HG03108 (cell line): ENCODE results near the gene POLR3GL.
A peak's percentile ranks its signal among the peaks of the same experiment; 100 is the strongest.
"Not testable (repeated sequence)": the region's sequence is repeated elsewhere in the genome, so short reads cannot be mapped to it uniquely, and the experiment has no call there.

ENCODE experiments used
- ATAC-seq: cut with Tn5 transposase; IDR thresholded peaks from one replicate; pipeline ENCODE4 v1.9.1; 2021; ENCODE audit warnings: moderate library complexity; ENCODE audit not compliant: unreplicated experiment

POLR3GL gene, protein sequence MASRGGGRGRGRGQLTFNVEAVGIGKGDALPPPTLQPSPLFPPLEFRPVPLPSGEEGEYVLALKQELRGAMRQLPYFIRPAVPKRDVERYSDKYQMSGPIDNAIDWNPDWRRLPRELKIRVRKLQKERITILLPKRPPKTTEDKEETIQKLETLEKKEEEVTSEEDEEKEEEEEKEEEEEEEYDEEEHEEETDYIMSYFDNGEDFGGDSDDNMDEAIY

GRCh38 chr1:145964328-145965118, at the start of gene POLR3GL, which contains the start of gene ANKRD34A:
TSS of gene POLR3GL (plus strand) at chr1:145964690. CDS start at chr1:145974866, 10,176 bp downstream.
TSS of gene ANKRD34A (minus strand) at chr1:145964575. CDS start at chr1:145961759, 2,816 bp downstream.
- ATAC-seq = peak; percentile 89

DNA sequence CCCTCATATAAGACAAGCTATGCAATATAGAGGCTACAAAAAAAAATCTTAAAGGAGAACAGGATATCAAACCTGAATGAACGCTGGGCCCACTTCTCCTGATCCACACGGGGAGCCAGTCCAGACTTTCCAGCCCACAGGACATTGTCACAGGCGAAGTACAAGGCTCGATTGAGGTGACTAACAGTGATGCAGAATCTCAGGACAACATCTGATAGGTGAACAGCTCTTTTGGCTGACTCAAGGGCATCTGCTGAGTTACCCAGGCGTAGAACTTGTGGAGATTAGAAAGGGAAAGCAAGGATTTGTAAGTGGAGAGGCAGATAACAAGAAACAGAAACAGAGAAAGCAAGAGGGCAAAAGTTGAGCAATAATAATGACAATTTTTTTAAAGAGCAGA, 47.7 kb upstream of the POLR3GL start:
- ATAC-seq = no peak

- ATAC-seq = no peak
Measured at GRCh38 chr1:145917595-145917994, 46.9 kb upstream of the POLR3GL start.

- ATAC-seq = peak; percentile 63
Measured at GRCh38 chr1:145918144-145918991, 46.1 kb upstream of the POLR3GL start, which contains the start of gene PEX11B. TSS of gene PEX11B (minus strand) at chr1:145918717. CDS start at chr1:145918688, 29 bp downstream.

DNA sequence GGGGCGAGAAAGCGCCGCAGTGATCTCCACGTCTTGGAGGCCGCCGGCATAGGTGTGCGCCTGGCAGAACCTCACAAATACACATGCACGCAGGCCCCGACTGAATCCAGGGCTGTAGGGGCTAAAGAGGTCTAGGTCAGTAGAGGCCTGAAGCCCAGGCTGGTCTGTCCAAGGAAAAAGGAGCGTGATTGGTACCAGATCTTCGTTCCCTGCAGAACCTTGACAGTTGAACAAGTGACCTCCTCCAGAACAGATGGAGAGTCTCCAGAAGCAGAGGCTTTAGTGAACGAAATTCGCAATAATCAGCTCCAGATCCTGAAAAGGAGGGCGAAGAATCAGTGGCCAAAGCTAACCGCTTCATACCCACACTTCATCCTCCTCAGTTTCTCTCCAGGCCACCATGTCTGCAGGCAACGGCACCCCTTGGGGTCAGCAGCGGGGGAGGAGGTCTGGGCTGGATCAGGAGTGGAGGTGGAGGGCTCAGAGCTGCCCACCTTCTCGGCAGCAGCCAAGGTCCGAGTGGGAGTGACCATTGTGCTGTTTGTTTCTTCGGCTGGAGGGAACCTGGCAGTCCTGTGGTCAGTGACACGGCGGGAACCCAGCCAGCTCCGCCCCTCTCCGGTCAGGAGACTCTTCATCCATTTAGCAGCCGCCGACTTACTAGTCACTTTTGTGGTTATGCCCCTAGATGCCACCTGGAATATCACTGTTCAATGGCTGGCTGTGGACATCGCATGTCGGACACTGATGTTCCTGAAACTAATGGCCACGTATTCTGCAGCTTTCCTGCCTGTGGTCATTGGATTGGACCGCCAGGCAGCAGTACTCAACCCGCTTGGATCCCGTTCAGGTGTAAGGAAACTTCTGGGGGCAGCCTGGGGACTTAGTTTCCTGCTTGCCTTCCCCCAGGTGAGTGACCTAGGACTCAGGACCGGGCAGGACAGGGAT, 45.2 kb upstream of the POLR3GL start:
- peak; percentile 79 for ATAC-seq

- not testable (repeated sequence) for ATAC-seq
Measured at GRCh38 chr1:145920297-145920696, 44.2 kb upstream of the POLR3GL start.

- no peak for ATAC-seq
Measured at GRCh38 chr1:145922266-145922665, 42.2 kb upstream of the POLR3GL start.

DNA sequence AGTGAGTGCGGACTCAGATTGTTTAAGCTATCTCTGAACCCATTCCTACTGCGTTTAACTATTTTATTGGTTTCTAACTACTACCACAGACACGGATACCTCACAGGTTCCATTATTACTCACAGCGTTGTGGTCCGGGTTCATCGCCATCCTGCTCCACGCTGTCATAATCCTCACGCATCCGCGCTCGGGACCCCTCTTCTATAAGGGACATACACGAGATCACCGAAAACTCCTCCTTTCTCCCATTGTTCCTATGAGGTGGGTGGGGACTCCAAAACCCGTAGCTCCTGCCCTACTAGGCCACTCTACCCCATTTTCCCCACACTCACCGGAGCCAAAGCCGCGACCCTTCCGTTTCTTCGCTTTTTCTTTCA, 37.8 kb upstream of the POLR3GL start:
- no peak for ATAC-seq

GRCh38 chr1:145927063-145927886, 37.2 kb upstream of the POLR3GL start, which contains the start of gene RBM8A:
TSS of gene RBM8A (minus strand) at chr1:145927484. CDS start at chr1:145927426, 58 bp downstream.
- peak; percentile 97 for ATAC-seq

DNA sequence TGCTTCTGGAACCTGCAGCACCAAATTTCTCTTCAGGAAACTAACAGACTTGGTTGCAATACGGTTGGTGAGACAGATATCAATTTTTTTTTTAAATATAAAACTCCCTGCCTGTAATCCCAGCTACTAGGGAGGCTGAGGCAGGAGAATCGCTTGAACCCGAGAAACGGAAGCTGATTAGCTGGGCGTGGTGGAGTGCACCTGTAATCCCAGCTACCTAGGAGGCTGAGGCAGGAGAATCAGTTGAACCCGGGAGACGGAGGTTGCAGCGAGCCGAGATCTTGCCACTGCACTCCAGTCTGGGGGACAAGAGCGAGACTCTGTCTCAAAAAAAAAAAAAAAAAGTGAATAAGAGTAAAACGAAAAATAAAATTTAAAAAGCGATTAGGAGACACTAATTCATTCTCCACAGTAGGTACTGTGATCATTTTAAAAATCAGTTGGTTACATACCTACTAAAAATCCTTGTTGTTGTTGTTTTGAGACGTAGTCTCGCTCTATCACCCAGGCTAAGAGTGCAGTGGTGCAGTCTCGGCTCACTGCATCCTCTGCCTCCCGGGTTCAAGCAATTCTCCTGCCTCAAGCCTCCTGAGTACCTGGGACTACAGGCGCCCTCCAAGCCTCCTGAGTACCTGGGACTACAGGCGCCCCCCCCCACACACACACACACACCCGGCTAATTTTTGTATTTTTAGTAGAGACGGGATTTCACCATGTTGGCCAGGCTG, 36.4 kb upstream of the POLR3GL start:
- no peak for ATAC-seq

DNA sequence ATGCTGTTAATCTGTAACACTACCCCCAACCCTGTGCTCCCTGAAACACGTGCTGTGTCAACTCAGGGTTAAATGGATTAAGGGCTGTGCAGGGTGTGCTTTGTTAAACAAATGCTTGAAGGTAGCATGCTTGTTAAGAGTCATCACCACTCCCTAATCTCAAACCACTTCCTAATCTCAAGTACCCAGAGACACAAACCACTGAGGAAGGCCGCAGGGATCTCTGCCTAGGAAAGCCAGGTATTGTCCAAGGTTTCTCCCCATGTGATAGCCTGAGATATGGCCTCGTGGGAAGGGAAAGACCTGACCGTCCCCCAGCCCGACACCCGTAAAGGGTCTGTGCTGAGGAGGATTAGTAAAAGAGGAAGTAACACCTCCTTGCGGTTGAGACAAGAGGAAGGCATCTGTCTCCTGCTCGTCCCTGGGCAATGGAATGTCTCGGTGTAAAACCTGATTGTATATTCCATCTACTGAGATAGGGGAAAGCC, 31.9 kb upstream of the POLR3GL start:
- ATAC-seq = not testable (repeated sequence)

DNA sequence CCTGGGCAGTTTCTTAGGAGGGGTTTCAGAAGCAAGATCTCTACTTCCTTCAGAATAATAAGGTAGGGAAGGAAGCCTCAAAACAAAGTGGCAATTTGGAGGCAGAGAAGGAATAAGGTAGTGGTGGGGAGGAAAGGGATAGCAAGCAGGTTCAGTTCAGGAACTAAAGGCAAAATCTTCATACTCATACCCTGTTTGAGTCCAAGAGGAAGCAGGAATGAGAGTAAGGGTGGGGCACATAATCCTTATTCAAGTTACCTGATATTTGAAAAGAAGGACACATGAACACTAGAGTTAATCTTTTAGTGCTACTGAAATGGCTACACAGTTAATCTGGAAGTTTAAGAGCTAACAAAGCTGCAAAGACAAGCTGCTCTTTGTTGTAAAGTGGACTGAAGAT, 28.8 kb upstream of the POLR3GL start:
- no peak for ATAC-seq

GRCh38 chr1:145936247-145936646, 28.2 kb upstream of the POLR3GL start:
- ATAC-seq = no peak

- no peak for ATAC-seq
Measured at GRCh38 chr1:145937436-145937835, 27.1 kb upstream of the POLR3GL start.

DNA sequence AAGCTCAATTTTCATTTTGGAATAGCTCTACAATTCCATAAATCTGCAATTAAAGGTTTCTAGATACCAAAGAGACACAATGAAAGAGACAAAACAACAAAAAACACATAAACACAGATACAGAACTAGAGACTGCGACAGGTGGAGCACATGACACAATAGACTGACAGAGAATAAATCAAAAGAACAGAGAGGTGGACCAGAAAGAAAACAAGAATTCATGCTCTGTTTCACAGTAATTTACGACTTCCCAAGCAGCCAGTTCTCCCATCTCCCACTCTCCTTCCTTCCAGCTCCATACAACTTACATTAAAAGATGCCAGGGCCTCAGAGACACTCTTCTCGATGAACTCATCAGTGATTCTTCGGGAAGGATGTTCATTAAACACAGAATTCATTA, 22.1 kb upstream of the POLR3GL start:
- ATAC-seq = no peak

DNA sequence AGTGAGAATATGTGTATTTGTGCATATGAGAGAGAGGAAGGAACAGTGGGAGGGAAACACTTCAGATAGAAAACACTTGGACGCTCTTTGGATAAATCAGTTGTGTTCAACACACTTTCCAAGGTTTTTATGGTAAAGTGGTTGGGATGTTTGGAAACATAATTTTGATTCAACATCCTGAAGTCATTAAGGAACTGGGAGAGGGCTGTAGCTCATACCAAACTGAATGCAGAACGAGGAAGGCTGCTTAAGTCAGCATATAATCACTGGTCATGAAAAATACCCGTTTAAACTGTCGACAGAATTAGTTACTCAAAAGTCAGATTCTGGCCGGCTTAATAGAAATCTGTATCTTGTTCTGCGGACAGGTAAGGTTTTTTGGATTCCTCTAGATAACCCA, 21.6 kb upstream of the POLR3GL start:
- ATAC-seq = no peak

DNA sequence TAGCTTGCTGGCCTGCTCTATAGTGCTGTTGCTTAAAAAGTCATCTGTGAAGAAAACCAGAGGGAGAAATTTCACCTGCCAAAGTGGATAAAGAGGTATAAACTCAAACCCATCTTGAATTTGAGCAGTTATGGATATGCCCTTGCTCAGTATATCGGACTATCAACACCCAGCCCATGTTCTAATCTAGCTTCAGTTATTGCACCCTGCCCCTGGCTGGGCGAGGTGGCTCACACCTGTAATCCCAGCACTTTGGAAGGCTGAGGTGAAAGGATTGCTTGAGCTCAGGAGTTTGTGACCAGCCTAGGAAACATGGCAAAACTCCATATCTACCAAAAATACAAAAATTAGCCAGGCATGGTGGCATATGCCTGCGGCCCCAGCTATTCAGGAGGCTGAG, 20.0 kb upstream of the POLR3GL start:
- ATAC-seq = no peak

- ATAC-seq = no peak
Measured at GRCh38 chr1:145946477-145946986, 18.0 kb upstream of the POLR3GL start.
